Bronchial smooth muscle cell (primary cell): Measurements from ENCODE around the gene SPOCK3. TPM values are rescaled to one million over a fixed set of nuclear protein-coding genes. Genes with fewer than 3 reads are reported as not detected.

Source experiments
- total RNA-seq: library from RNA; depleted of rRNA; stranded (reverse); fragments of >200 nt; gene quantifications from 2 replicates; pipeline ENCODE4 v1.2.1, GENCODE V29; 2014

Gene SPOCK3
- total RNA-seq: 0.32 and 1.3 TPM in 2 replicates

GRCh38 chr4:167234316-167234881 is at the start of gene SPOCK3:
TSS of gene SPOCK3 (minus strand) at chr4:167234494.

